K562 (cell line): ENCODE data around the gene TXNRD2. TPM values are rescaled to one million over a fixed set of nuclear protein-coding genes. Genes with fewer than 3 reads are reported as not detected.

Source experiments
- BMI1 ChIP-seq: fragments of 150-350 bp; IDR thresholded peaks from 2 replicates; pipeline ENCODE4 v1.6.1; 2014; ENCODE audit warnings: low read length
- CBFA2T3 ChIP-seq: fragments of 450-650 bp; IDR thresholded peaks from 2 replicates; pipeline ENCODE4 v1.6.1; 2017
- FIP1L1 ChIP-seq: fragments of 200-400 bp; formaldehyde crosslinking; IDR thresholded peaks from 2 replicates; pipeline ENCODE4 v1.6.1; 2018; ENCODE audit warnings: mild to moderate bottlenecking, low read depth, low read length; ENCODE audit not compliant: poor library complexity, severe bottlenecking
- HDAC2 ChIP-seq: fragments of 450-650 bp; IDR thresholded peaks from 2 replicates; pipeline ENCODE4 v1.6.1; 2016; ENCODE audit warnings: mild to moderate bottlenecking
- ILK ChIP-seq: fragments of 450-650 bp; IDR thresholded peaks from 2 replicates; pipeline ENCODE4 v1.6.1; 2016; ENCODE audit warnings: missing genetic modification characterization, low read depth, mild to moderate bottlenecking, missing compliant biosample characterization, moderate library complexity, borderline replicate concordance
- LEF1 ChIP-seq: fragments of 450-650 bp; IDR thresholded peaks from 2 replicates; pipeline ENCODE4 v1.6.1; 2016; ENCODE audit warnings: mild to moderate bottlenecking
- NR3C1 ChIP-seq: sonication (generic); formaldehyde crosslinking; IDR thresholded peaks from 2 replicates; pipeline ENCODE4 v1.8.1; 2022; ENCODE audit warnings: missing genetic modification reagents
- POLR3G ChIP-seq: IDR thresholded peaks from 2 replicates; pipeline ENCODE4 v1.6.1; 2011; ENCODE audit not compliant: insufficient read length, insufficient replicate concordance; ENCODE audit errors: extremely low read depth
- POU5F1 ChIP-seq: fragments of 150-350 bp; IDR thresholded peaks from 2 replicates; pipeline ENCODE4 v1.6.1; 2014; ENCODE audit warnings: borderline replicate concordance, low read length, low read depth, mild to moderate bottlenecking; ENCODE audit not compliant: partially characterized antibody
- RBFOX2 ChIP-seq: fragments of 200-400 bp; formaldehyde crosslinking; IDR thresholded peaks from 2 replicates; pipeline ENCODE4 v1.6.1; 2017; ENCODE audit warnings: low read depth, mild to moderate bottlenecking, low read length, moderate library complexity
- RFX7 ChIP-seq: fragments of 250-450 bp; sonication (Bioruptor Pico); IDR thresholded peaks from 2 replicates; pipeline ENCODE4 v1.5.1; 2021; ENCODE audit warnings: mild to moderate bottlenecking
- RHOXF2B ChIP-seq: fragments of 250-450 bp; sonication (Bioruptor Pico); conservative IDR thresholded peaks from 2 replicates; pipeline ENCODE4 v1.5.1; 2021
- STAG1 ChIP-seq: sonication (generic); formaldehyde crosslinking; IDR thresholded peaks from 2 replicates; pipeline ENCODE4 v1.5.0; 2020; ENCODE audit warnings: missing genetic modification reagents, borderline replicate concordance
- ZNF197 ChIP-seq: fragments of 200-800 bp; sonication (Bioruptor generic); IDR thresholded peaks from 2 replicates; pipeline ENCODE4 v1.6.1; 2016; ENCODE audit warnings: low read depth, missing genetic modification characterization, missing compliant biosample characterization
- ZNF384 ChIP-seq: IDR thresholded peaks from 2 replicates; pipeline ENCODE4 v1.6.1; 2012; ENCODE audit warnings: low read depth, low read length, improper control_type of control experiment
- ZNF41 ChIP-seq: fragments of 250-450 bp; sonication (Bioruptor Pico); conservative IDR thresholded peaks from 2 replicates; pipeline ENCODE4 v1.4.0; 2020; ENCODE audit warnings: mild to moderate bottlenecking
- ZNF75A ChIP-seq: fragments of 450-650 bp; formaldehyde crosslinking; IDR thresholded peaks from 2 replicates; pipeline ENCODE4 v1.4.0; 2020; ENCODE audit warnings: mild to moderate bottlenecking
- ZSCAN32 ChIP-seq: fragments of 450-650 bp; formaldehyde crosslinking; IDR thresholded peaks from 2 replicates; pipeline ENCODE4 v1.4.0; 2020; ENCODE audit warnings: mild to moderate bottlenecking, moderate library complexity
- polyA plus RNA-seq, 8 experiments: library from polyadenylated mRNA; depleted of rRNA in 4 of 8; stranded (reverse) in 5 of 8; unstranded in 3 of 8; fragments of >200 nt; fragmentation: Nextera tagmentation in 2 of 8; fragmentation: Illumina TruSeq in 1 of 8; extraction: Ambion mirVana in 2 of 8; extraction: Trizol in 1 of 8; gene quantifications; 2 replicates each; pipeline versions ENCODE4 v1.2.1 to v1.2.3, GENCODE V29; 2011 to 2014; ENCODE audit warnings: inconsistent platforms in 1 of 8, missing spikeins in 1 of 8
- total RNA-seq, 7 experiments: library from RNA; depleted of rRNA in 6 of 7; stranded (reverse); fragments of >200 nt in 6 of 7; fragmentation: Illumina TruSeq in 2 of 7; extraction: Trizol in 2 of 7; gene quantifications; 2 replicates each; pipeline versions ENCODE4 v1.2.1 to v1.2.3, GENCODE V29; 2011 to 2021; ENCODE audit warnings: low replicate concordance in 1 of 7
- TF ChIP-seq, protein P1 (sequence below): fragments of 150-350 bp; IDR thresholded peaks from 2 replicates; pipeline ENCODE4 v1.6.1; 2014; ENCODE audit warnings: low read depth, mild to moderate bottlenecking, low read length, borderline replicate concordance
- TF ChIP-seq, protein P2 (sequence below): sonication (generic); formaldehyde crosslinking; IDR thresholded peaks from 2 replicates; pipeline ENCODE4 v1.8.1; 2022; ENCODE audit warnings: missing genetic modification reagents
- TF ChIP-seq, protein P3 (sequence below): fragments of 250-450 bp; sonication (Bioruptor Pico); IDR thresholded peaks from 2 replicates; pipeline ENCODE4 v1.6.1; 2021; ENCODE audit warnings: mild to moderate bottlenecking
- TF ChIP-seq, protein P4 (sequence below): fragments of 450-650 bp; IDR thresholded peaks from 2 replicates; pipeline ENCODE4 v1.6.1; 2014; ENCODE audit warnings: low read depth, mild to moderate bottlenecking, moderate library complexity, borderline replicate concordance

The TXNRD2 gene
- total and polyA plus RNA-seq, 9 of the 15 experiments (the other 6 are each of a cell fraction or from before 2014, with no cell fraction given), result 3.3 to 80.2 (median 49.4) TPM

DNA sequence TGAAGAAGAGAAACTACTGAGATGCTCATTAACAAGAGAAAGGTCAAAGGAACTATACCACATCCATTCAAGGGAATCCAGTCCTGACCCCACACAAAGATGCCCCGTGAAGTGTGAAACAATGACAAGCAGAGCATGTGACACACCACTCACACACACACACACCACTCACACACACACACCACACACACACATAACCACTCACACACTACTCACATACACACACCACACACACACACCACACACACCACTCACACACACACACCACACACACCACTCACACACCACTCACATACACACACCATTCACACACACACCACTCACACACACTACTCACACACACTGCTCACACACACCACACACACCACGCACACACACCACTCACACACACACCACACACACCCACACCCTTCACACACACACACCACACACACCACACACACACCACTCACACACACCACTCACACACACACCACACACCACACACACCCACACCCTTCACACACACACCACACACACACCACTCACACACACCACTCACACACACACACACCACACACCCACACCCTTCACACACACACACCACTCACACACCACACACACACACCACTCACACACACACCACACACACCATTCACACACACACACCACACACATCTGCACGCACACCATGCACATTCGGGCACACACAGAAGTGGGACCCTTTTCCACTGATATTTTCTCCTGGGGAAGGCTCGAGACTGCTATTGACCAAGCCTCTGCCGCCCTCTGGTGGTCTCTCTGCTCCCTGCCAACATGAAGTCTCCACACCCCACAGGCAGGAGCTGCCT is 32.1 kb downstream of the TXNRD2 start (continued):
- TF ChIP-seq ZNF41 (CRISPR knock-in tag), result no peak
- no peak for TF ChIP-seq ILK
- TF ChIP-seq RBFOX2, result peak; percentile 54
- peak; percentile 85; the same call in 1 of the 2 replicates for TF ChIP-seq RHOXF2B
- TF ChIP-seq, protein P1, sequence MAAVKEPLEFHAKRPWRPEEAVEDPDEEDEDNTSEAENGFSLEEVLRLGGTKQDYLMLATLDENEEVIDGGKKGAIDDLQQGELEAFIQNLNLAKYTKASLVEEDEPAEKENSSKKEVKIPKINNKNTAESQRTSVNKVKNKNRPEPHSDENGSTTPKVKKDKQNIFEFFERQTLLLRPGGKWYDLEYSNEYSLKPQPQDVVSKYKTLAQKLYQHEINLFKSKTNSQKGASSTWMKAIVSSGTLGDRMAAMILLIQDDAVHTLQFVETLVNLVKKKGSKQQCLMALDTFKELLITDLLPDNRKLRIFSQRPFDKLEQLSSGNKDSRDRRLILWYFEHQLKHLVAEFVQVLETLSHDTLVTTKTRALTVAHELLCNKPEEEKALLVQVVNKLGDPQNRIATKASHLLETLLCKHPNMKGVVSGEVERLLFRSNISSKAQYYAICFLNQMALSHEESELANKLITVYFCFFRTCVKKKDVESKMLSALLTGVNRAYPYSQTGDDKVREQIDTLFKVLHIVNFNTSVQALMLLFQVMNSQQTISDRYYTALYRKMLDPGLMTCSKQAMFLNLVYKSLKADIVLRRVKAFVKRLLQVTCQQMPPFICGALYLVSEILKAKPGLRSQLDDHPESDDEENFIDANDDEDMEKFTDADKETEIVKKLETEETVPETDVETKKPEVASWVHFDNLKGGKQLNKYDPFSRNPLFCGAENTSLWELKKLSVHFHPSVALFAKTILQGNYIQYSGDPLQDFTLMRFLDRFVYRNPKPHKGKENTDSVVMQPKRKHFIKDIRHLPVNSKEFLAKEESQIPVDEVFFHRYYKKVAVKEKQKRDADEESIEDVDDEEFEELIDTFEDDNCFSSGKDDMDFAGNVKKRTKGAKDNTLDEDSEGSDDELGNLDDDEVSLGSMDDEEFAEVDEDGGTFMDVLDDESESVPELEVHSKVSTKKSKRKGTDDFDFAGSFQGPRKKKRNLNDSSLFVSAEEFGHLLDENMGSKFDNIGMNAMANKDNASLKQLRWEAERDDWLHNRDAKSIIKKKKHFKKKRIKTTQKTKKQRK, result 0 out of 2 replicates have a peak, but pooled peaks have one; percentile 29
- TF ChIP-seq STAG1 (CRISPR knock-in tag), result no peak
- TF ChIP-seq, protein P2, sequence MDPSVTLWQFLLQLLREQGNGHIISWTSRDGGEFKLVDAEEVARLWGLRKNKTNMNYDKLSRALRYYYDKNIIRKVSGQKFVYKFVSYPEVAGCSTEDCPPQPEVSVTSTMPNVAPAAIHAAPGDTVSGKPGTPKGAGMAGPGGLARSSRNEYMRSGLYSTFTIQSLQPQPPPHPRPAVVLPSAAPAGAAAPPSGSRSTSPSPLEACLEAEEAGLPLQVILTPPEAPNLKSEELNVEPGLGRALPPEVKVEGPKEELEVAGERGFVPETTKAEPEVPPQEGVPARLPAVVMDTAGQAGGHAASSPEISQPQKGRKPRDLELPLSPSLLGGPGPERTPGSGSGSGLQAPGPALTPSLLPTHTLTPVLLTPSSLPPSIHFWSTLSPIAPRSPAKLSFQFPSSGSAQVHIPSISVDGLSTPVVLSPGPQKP (CRISPR knock-in tag), result no peak
- TF ChIP-seq, protein P3, sequence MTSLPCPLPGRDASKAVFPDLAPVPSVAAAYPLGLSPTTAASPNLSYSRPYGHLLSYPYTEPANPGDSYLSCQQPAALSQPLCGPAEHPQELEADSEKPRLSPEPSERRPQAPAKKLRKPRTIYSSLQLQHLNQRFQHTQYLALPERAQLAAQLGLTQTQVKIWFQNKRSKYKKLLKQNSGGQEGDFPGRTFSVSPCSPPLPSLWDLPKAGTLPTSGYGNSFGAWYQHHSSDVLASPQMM (CRISPR knock-in tag), result no peak
- peak; percentile 56; the same call in 1 of the 2 replicates for TF ChIP-seq ZNF384
- TF ChIP-seq BMI1, result peak; percentile 44; the same call in 1 of the 2 replicates
- TF ChIP-seq POU5F1, result no peak
- TF ChIP-seq ZNF197 (CRISPR knock-in tag), result no peak
- TF ChIP-seq HDAC2, result peak; percentile 56; the same call in 1 of the 2 replicates
- TF ChIP-seq FIP1L1, result no peak
- TF ChIP-seq, protein P4, sequence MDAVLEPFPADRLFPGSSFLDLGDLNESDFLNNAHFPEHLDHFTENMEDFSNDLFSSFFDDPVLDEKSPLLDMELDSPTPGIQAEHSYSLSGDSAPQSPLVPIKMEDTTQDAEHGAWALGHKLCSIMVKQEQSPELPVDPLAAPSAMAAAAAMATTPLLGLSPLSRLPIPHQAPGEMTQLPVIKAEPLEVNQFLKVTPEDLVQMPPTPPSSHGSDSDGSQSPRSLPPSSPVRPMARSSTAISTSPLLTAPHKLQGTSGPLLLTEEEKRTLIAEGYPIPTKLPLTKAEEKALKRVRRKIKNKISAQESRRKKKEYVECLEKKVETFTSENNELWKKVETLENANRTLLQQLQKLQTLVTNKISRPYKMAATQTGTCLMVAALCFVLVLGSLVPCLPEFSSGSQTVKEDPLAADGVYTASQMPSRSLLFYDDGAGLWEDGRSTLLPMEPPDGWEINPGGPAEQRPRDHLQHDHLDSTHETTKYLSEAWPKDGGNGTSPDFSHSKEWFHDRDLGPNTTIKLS, result peak; percentile 53; the same call in 1 of the 2 replicates
- TF ChIP-seq LEF1, result no peak; the same call in 1 of the 2 replicates
- no peak for TF ChIP-seq POLR3G
- TF ChIP-seq ZSCAN32 (CRISPR knock-in tag), result 0 out of 2 replicates have a peak, but pooled peaks have one; percentile 2
- peak; percentile 85 for TF ChIP-seq RFX7 (CRISPR knock-in tag)
- no peak for TF ChIP-seq CBFA2T3
- TF ChIP-seq NR3C1, result no peak
- TF ChIP-seq ZNF75A (CRISPR knock-in tag), result no peak
